Brain microvascular endothelial cell (primary cell): ENCODE results near the gene SLC8A1.

Experiments
- DNase-seq: peaks from one replicate; pipeline ENCODE4 v3.0.0-alpha.2; 2020
- H3K27ac ChIP-seq: fragments of 250-450 bp; sonication (Bioruptor Pico); 2 replicates; pipeline ENCODE4 v1.5.1; 2020; ENCODE audit warnings: mild to moderate bottlenecking, moderate library complexity
- H3K27me3 ChIP-seq: fragments of 250-450 bp; sonication (Bioruptor Pico); replicated peaks from 2 replicates; pipeline ENCODE4 v1.5.1; 2020; ENCODE audit warnings: mild to moderate bottlenecking
- H3K36me3 ChIP-seq: fragments of 250-450 bp; sonication (Bioruptor Pico); replicated peaks from 2 replicates; pipeline ENCODE4 v1.5.1; 2020; ENCODE audit warnings: mild to moderate bottlenecking
- H3K4me3 ChIP-seq: 2 replicates; pipeline ENCODE4 v1.5.1; 2011; ENCODE audit warnings: low read depth, mild to moderate bottlenecking, control low read depth, low read length, moderate library complexity
- CTCF ChIP-seq: IDR thresholded peaks from 2 replicates; pipeline ENCODE4 v1.5.1; 2011; ENCODE audit warnings: low read depth, mild to moderate bottlenecking, moderate library complexity, low read length, control low read depth, inconsistent platforms; ENCODE audit errors: missing control alignments
- in situ Hi-C: cut with HindIII; loops from 2 replicates; pipeline ENCODE4 v1.10.0; 2017; ENCODE audit warnings: low sequenced_read_pairs, low pct_ligation_motif_present

Gene SLC8A1

GRCh38 chr2:40108851-40109250 lies 343.0 kb downstream of the SLC8A1 start:
- no peaks in the 10 kb centered on the region for H3K27me3 ChIP-seq
- DNase-seq, result no peak
- TF ChIP-seq CTCF, result no peak
- in situ Hi-C loops, result no loop called here
- no peaks in the 10 kb centered on the region for H3K36me3 ChIP-seq
- H3K27ac ChIP-seq, result no peak overlapping the region
- no peak overlapping the region for H3K4me3 ChIP-seq

GRCh38 chr2:40106061-40106460 lies 345.8 kb downstream of the SLC8A1 start:
- Histone ChIP-seq H3K27ac (no peak overlapping the region), H3K36me3 (no peaks in the 10 kb centered on the region), H3K4me3 (no peak overlapping the region), H3K27me3 (no peaks in the 10 kb centered on the region)
- no peak for DNase-seq
- TF ChIP-seq CTCF, result no peak
- in situ Hi-C loops, result no loop called here

GRCh38 chr2:40105593-40105992 lies 346.3 kb downstream of the SLC8A1 start:
- no peaks in the 10 kb centered on the region for H3K27me3 ChIP-seq
- no peaks in the 10 kb centered on the region for H3K36me3 ChIP-seq
- TF ChIP-seq CTCF, result no peak
- in situ Hi-C loops, result no loop called here
- DNase-seq, result no peak
- no peak overlapping the region for H3K27ac ChIP-seq
- no peak overlapping the region for H3K4me3 ChIP-seq

- Histone ChIP-seq H3K4me3 (no peak overlapping the region), H3K27ac (peak overlapping the region; percentile 82), H3K36me3 (no peaks in the 10 kb centered on the region), H3K27me3 (no peaks in the 10 kb centered on the region)
- no peak for DNase-seq
- in situ Hi-C loops, result no loop called here
- no peak for TF ChIP-seq CTCF
Measured at GRCh38 chr2:40103590-40103989, 348.3 kb downstream of the SLC8A1 start.

- DNase-seq, result no peak
- peak overlapping the region; percentile 82 for H3K27ac ChIP-seq
- no peaks in the 10 kb centered on the region for H3K36me3 ChIP-seq
Measured at GRCh38 chr2:40103163-40103562, 348.7 kb downstream of the SLC8A1 start.

More at GRCh38 chr2:40103163-40103562, 348.7 kb downstream of the SLC8A1 start:
- no peak for TF ChIP-seq CTCF
- no peaks in the 10 kb centered on the region for H3K27me3 ChIP-seq
- in situ Hi-C loops, result no loop called here
- no peak overlapping the region for H3K4me3 ChIP-seq
